ENCODE measurements around the gene YLPM1. TPM values are rescaled to one million over a fixed set of nuclear protein-coding genes. Genes with fewer than 3 reads are reported as not detected.

The YLPM1 gene
- total and polyA plus RNA-seq, 10 of the 15 experiments (the other 5 are each of a cell fraction or from before 2014, with no cell fraction given) = 11.1 to 48.2 (median 18.0) TPM

DNA sequence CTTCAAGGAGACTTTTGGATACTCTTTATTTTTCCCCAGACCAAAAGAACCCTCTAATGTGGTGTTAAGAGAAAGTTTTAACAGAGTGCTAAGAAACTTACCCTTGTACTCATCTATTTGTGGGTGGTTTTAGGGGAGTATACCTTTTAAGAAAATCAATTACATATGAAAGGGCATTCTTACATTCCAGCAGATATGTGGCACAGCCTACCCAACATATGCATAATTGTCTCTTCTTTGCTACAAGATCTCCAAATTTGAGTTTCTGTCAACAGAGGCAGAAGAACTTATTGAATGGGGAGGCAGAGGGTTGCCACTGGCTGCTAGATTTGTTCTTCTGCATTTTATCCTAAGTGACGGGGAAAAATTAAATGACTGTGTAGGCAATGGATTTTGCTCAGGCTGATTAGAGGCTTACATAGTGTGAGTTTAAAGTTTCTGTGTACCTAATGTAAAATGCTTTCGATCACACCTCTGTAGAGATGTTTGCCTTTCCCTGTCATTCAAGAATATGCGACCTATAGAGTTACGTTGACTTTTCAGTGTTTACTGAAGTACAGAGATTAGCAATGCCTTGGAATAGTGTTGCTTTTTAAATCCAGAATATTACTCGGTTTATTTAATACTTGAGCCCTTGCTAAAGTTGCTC is 58.3 kb downstream of the YLPM1 start:
- ChIA-PET SMC1A (ENCODE audit: uncharacterized antibody, unreplicated experiment) (no interaction called here), RAD21 (ENCODE audit: unreplicated experiment) (no interaction called here), CTCF (no interaction called here), POLR2A (no interaction called here)
- no peak overlapping the region for H2AFZ ChIP-seq (ENCODE audit: control insufficient read depth, low read depth, low read length)
- no peak overlapping the region for H3K9ac ChIP-seq (ENCODE audit: control insufficient read depth, insufficient read depth, low read length)
- no peaks in the 10 kb centered on the region for H3K27me3 ChIP-seq (replicated peaks in 1 of 2; ENCODE audit: control insufficient read depth in 2 of 2, insufficient read depth in 2 of 2, low read length in 1 of 2)
- no peak for TF ChIP-seq SIN3A (IDR thresholded peaks at IDR 0.05; ENCODE audit: low read depth, low read length)
- TF ChIP-seq, protein P1, sequence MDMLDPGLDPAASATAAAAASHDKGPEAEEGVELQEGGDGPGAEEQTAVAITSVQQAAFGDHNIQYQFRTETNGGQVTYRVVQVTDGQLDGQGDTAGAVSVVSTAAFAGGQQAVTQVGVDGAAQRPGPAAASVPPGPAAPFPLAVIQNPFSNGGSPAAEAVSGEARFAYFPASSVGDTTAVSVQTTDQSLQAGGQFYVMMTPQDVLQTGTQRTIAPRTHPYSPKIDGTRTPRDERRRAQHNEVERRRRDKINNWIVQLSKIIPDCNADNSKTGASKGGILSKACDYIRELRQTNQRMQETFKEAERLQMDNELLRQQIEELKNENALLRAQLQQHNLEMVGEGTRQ (IDR thresholded peaks at IDR 0.05; ENCODE audit: borderline replicate concordance, low read depth, low read length) = no peak
- no peak for TF ChIP-seq RBBP5 (conservative IDR thresholded peaks at IDR 0.05)
- no peak for TF ChIP-seq BMI1 (IDR thresholded peaks at IDR 0.05; ENCODE audit: borderline replicate concordance)
- no peak for TF ChIP-seq SREBF1 (IDR thresholded peaks at IDR 0.05; ENCODE audit: low read length)
- TF ChIP-seq RCOR1 (conservative IDR thresholded peaks at IDR 0.05; ENCODE audit: low read depth, low read length) = no peak
- TF ChIP-seq RAD21 (IDR thresholded peaks at IDR 0.05; ENCODE audit: insufficient read depth, low read depth, low read length) = no peak
- no peak for TF ChIP-seq TCF3 (IDR thresholded peaks at IDR 0.05; ENCODE audit: borderline replicate concordance, insufficient read depth, low read depth, low read length)
- no peak for TF ChIP-seq TAF1 (IDR thresholded peaks at IDR 0.05; ENCODE audit: borderline replicate concordance, low read depth, low read length)
- TF ChIP-seq, protein P2, sequence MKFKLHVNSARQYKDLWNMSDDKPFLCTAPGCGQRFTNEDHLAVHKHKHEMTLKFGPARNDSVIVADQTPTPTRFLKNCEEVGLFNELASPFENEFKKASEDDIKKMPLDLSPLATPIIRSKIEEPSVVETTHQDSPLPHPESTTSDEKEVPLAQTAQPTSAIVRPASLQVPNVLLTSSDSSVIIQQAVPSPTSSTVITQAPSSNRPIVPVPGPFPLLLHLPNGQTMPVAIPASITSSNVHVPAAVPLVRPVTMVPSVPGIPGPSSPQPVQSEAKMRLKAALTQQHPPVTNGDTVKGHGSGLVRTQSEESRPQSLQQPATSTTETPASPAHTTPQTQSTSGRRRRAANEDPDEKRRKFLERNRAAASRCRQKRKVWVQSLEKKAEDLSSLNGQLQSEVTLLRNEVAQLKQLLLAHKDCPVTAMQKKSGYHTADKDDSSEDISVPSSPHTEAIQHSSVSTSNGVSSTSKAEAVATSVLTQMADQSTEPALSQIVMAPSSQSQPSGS (IDR thresholded peaks at IDR 0.05; ENCODE audit: low read length) = no peak
- TF ChIP-seq, protein P3, sequence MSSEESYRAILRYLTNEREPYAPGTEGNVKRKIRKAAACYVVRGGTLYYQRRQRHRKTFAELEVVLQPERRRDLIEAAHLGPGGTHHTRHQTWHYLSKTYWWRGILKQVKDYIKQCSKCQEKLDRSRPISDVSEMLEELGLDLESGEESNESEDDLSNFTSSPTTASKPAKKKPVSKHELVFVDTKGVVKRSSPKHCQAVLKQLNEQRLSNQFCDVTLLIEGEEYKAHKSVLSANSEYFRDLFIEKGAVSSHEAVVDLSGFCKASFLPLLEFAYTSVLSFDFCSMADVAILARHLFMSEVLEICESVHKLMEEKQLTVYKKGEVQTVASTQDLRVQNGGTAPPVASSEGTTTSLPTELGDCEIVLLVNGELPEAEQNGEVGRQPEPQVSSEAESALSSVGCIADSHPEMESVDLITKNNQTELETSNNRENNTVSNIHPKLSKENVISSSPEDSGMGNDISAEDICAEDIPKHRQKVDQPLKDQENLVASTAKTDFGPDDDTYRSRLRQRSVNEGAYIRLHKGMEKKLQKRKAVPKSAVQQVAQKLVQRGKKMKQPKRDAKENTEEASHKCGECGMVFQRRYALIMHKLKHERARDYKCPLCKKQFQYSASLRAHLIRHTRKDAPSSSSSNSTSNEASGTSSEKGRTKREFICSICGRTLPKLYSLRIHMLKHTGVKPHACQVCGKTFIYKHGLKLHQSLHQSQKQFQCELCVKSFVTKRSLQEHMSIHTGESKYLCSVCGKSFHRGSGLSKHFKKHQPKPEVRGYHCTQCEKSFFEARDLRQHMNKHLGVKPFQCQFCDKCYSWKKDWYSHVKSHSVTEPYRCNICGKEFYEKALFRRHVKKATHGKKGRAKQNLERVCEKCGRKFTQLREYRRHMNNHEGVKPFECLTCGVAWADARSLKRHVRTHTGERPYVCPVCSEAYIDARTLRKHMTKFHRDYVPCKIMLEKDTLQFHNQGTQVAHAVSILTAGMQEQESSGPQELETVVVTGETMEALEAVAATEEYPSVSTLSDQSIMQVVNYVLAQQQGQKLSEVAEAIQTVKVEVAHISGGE (CRISPR knock-in tag; IDR thresholded peaks at IDR 0.05) = no peak
- no peak for TF ChIP-seq RB1 (IDR thresholded peaks at IDR 0.05; ENCODE audit: borderline replicate concordance)
- TF ChIP-seq, protein P4, sequence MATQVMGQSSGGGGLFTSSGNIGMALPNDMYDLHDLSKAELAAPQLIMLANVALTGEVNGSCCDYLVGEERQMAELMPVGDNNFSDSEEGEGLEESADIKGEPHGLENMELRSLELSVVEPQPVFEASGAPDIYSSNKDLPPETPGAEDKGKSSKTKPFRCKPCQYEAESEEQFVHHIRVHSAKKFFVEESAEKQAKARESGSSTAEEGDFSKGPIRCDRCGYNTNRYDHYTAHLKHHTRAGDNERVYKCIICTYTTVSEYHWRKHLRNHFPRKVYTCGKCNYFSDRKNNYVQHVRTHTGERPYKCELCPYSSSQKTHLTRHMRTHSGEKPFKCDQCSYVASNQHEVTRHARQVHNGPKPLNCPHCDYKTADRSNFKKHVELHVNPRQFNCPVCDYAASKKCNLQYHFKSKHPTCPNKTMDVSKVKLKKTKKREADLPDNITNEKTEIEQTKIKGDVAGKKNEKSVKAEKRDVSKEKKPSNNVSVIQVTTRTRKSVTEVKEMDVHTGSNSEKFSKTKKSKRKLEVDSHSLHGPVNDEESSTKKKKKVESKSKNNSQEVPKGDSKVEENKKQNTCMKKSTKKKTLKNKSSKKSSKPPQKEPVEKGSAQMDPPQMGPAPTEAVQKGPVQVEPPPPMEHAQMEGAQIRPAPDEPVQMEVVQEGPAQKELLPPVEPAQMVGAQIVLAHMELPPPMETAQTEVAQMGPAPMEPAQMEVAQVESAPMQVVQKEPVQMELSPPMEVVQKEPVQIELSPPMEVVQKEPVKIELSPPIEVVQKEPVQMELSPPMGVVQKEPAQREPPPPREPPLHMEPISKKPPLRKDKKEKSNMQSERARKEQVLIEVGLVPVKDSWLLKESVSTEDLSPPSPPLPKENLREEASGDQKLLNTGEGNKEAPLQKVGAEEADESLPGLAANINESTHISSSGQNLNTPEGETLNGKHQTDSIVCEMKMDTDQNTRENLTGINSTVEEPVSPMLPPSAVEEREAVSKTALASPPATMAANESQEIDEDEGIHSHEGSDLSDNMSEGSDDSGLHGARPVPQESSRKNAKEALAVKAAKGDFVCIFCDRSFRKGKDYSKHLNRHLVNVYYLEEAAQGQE (IDR thresholded peaks at IDR 0.05; ENCODE audit: low read depth, low read length) = no peak
- TF ChIP-seq ZNF274 (IDR thresholded peaks at IDR 0.05; ENCODE audit: insufficient read depth, insufficient read length) = no peak
- no peak for TF ChIP-seq ETV6 (conservative IDR thresholded peaks at IDR 0.05 in 1 of 2, IDR thresholded peaks at IDR 0.05 in 1 of 2; ENCODE audit: borderline replicate concordance in 1 of 2, low read depth in 1 of 2)
- intact Hi-C loops (cut with micrococcal nuclease; ENCODE audit: unreplicated experiment) (no loop called here), in situ Hi-C loops (cut with MboI) (no loop called here)
- no peaks in the 10 kb centered on the region for H3K4me1 ChIP-seq (ENCODE audit: control insufficient read depth, insufficient read depth, low read length)
- FAIRE-seq = no peak
- H3K79me2 ChIP-seq (ENCODE audit: control insufficient read depth, insufficient read depth, low read length) = no peaks in the 10 kb centered on the region
- H3K9me3 ChIP-seq (replicated peaks; ENCODE audit: control insufficient read depth, insufficient read depth, low read length) = no peaks in the 10 kb centered on the region
- no peaks in the 10 kb centered on the region for H4K20me1 ChIP-seq (ENCODE audit: control insufficient read depth, insufficient read depth)
- H3K27ac ChIP-seq (ENCODE audit: control insufficient read depth, insufficient read depth) = no peak overlapping the region
- TSS peak; percentile 9 for BruUV-seq (replicated peaks)
- no peak for ATAC-seq
- no peak overlapping the region for H3K4me3 ChIP-seq
- H3K4me2 ChIP-seq (ENCODE audit: control insufficient read depth, insufficient read depth) = no peak overlapping the region
- H3K36me3 ChIP-seq (ENCODE audit: control insufficient read depth in 2 of 2, insufficient read depth in 2 of 2, low read length in 1 of 2) = peaks cover 3 to 19% of the 10 kb centered on the region in 2 experiments
- no peak for DNase-seq (ENCODE audit: low read depth, low spot score)
- WGBS (ENCODE audit: insufficient coverage, insufficient replicate concordance, low lambda C conversion rate, missing lambda C conversion rate) = 98% methylated on average over 5 of the region's 5 CpGs
